Right kidney (tissue), 1 donor: ENCODE measurements around the gene ZNF536.
"Not testable (repeated sequence)": the region's sequence is repeated elsewhere in the genome, so short reads cannot be mapped to it uniquely, and the experiment has no call there.

Source experiments
- DNase-seq: peaks from one replicate; pipeline ENCODE4 v3.0.0-alpha.2; 2016

ZNF536 gene

DNA sequence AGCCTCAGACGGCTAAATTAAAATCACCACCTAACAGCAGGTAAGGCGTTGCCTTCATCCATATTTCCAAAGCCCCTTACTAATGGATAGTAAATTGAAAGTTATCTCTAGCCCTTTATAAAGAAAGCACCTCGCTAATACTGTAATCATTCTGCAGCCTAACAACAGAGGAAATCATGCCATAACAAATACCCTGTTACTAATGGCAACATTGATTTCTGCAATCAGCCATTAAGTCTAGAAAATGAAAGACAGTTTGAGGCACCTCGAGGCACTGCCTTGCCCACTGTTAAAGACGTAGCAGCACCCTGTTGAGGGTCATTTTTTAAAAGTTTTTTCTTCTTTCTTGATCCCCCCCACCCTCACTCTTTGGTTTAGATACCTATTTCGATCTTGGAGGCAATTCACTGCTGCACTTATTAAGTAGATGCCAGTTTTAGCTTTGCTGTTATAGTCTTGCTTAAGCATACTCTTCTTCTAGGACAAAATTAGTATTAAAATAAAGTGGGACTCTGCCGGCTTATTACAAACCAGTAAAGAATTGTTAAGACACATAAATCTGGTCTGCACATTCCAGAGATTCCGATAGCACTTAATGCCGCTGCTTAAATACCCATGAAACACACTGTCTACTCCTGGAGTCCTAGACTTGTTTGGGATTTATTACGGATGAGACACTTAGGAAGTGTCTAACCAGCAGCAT lies 74.8 kb downstream of the ZNF536 start:
- no peak for DNase-seq

DNA sequence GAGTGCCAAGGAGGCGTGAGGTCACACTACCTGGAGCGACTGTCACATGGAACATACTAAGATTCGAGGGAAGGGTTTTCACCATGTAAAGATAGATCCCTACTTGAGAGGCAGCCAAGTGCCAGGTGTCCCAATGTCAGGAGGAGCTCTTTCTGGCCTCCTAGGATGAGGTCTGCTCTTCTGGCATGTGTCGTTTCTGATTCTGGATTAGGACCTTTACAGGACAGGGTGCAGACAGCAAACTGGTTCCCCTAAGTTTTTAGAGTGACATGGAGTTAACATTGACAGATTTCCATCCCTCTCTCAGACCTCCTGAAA lies 75.3 kb downstream of the ZNF536 start:
- peak; percentile 13 for DNase-seq

DNA sequence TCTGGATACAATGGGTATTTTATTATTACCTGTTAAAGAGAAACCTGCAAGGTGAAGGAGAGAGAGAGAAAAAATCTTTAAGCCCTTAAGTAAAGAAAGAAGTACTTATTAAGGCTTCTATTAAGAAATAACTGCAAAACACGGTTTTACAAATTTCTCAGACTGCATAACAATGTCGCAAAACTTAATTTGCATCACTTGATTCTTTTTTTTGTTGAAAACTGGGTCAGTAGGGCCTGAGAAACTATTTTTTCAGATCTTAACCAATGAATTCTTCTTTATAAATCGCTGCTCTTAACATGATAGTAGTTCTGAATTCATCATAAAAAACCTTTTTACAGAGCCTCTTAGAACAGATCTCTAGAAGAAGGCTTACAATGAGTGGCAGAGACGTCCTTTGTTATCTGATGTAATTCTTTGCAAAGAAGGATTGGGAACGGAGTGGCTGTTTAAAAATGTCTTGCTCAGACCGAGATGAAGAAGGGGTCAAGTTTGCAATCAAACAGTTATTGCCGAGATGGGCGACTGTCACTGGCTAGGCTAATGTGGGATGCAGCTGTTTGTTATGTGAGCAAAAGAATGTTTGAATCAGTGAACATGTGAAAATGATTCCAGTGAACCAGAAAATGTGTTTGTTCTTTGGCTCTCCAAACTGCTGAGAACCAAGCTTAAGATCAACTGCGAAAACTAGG lies 76.3 kb downstream of the ZNF536 start:
- DNase-seq, result peak; percentile 26

DNA sequence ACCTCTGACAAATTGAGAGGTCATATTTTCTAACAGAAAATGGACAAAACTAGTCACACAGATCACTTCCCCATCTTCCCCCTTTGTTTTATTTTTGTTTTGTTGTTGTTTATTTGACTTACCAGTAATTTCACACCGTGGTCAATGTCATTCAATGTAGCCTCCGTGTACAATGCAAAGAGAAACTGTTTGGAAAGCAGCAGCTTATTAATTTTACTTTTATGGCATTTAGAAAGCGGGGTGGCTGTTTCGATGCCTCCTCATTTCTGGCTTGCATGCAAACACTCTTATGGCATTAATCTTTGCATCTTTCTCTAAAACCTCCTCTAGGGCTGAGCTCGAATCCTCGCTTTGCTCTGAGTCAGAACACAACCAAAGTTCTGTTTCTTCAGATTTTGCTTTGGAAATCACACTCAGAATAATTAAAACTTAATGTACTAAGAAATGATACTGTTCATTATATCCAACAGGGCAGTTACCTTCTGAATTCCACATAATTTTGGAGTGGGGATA lies 77.0 kb downstream of the ZNF536 start:
- DNase-seq, result no peak

DNA sequence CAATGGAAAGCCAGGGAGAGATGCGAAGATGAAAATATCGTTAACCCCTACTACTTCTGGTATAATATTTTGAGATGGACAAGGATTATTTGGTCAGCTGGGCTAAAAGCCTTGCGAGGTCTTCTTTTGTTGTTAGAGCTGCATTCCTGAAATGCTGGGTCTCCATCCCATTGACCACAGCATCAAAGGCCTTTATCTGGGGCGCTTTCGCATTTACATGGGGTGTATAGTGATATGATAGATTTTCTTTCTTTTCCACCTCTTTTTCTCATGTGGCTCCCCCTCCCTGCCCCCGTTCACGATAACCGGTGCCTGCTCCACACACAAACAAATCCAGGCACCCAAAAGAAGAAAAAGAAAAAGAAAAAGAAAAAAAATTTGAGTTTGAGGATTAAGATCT lies 77.5 kb downstream of the ZNF536 start:
- DNase-seq, result peak; percentile 22

DNA sequence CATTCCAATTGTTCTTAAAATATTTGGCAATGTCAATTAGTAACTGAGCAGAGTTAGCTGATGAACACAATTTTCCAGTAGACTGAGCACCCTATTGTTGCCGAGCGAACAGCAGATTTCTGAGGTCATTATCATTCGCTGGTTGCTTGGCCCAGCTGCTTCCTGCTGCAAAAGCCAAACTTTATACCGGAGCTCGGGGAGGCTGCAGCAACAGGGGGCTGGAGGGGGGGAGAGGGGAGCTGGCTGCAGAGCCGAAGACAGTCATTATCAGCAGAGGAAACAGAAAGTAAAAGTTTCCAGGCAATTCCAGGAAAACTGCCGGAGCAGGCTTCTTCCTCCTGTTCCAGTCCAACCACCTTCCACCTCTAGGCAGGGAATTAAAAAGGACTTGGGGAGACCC lies 77.9 kb downstream of the ZNF536 start:
- peak; percentile 27 for DNase-seq

DNA sequence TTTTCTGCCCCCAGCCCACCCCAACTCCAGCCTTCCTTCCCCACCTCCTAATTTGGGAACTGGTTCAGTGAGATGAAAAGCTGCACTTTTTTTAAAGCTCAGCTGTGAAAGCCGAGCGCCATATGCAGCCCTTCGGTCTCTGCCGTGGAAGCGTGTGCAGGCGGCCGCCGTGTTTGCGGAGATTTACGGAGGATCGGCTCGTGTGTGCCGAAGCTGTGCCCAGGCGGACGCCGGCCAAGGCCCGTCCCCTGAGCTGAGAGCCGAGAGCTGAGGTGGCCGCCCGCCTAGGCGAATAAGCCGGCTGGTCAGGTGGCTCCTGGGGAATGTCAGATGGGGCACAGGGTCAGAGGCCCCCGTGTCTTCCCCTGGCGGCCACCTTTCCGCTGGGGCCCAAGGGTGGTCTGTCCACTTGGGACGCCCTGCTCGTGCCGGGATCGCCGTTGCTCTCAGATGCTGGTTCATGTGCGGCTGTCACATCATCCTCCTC lies 78.7 kb downstream of the ZNF536 start:
- peak; percentile 39 for DNase-seq

DNA sequence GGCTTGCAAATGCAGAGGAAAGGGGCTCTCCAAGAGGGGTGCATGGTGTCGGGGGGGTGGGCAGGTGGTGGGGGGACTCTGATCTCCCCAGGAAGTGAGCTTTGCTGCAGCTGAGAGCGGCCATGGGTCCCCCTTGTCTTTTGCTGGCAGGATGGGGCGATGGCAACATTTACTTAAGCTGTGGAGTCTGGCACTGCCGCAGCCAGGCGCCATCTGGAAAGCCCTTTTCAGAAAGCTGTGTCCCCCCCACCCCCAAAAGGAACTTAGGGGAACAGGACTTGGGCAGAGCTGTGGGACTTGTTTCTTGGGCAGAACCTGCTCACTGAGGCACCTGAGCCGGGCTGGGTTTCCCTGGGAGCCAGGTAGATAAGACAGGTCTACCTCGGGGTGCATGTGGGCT lies 80.7 kb downstream of the ZNF536 start:
- DNase-seq, result no peak

DNA sequence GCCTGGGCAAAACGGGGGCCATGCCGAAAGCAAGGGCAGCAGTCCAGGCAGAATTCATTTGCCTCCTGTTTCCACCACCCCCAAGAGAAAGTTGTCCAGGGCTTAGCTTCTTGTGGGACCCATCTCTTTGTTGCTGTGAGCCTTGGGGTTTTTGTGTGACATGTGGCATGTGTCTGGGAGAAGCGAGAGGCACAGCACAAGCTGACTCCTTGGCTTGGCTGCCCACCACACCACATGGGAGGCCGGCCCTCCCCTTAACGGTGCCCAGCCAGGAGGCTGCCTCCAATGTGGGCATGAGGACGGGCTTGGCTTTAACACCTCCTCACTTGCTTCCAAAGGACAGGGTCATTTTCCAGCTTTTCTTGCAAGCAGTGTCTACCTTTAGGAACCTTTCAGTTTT lies 81.6 kb downstream of the ZNF536 start:
- no peak for DNase-seq

DNA sequence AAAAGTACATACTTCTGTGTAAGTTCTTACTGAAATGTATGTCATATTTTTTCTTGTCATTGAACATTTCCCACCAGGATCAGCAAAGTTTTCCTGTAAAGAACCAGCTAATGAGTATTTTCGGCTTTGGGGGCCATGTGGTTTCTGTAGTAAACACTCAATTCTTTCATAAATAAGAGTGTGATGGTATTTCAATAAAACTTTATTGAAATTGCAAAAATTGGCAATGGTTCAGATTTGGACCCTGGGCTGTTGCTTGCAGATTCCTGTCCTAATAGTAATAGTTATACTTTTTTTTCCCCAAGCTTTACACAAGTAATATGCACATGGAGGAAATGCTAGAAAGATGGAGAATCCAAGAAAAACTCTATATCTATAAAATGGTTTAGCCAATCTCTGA lies 83.7 kb downstream of the ZNF536 start:
- no peak for DNase-seq

DNA sequence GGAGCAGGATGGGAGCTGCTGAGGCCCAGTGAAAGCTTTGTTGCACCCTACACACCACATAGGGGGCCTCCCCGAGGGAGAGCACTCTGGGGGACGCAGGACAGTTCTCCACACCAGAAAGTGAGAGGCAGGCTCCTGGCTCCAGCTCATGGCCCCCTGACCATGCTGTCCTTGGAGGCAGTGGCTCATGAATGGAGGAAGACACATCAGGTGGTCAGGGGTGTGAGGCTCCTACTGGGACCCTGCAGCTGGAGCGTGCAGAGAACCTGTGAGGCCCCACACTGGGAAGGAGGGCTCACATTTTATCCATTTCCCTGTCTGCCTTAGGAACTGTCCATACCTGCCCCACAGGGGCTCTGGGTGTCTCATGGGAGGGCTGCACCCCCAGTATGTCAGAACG lies 85.3 kb downstream of the ZNF536 start:
- no peak for DNase-seq

DNA sequence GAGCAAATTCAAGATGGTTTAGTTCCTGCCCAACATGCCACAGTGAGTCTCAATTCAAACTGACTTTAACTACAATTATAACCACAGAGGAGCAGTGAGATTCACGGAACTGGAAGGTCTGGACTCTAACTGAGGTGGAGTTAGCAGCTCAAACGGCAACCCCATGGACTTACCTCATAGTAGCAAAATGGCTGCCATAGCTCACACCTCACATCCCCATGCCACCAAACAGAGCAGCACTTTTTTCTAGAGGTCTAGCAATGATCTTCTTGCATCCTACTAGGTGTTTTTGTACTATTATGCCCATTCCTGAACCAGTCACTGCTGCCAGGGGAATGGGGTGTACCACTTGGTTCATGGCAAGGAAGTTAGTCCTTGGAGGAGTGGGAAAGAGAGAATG lies 87.7 kb downstream of the ZNF536 start:
- DNase-seq, result no peak

DNA sequence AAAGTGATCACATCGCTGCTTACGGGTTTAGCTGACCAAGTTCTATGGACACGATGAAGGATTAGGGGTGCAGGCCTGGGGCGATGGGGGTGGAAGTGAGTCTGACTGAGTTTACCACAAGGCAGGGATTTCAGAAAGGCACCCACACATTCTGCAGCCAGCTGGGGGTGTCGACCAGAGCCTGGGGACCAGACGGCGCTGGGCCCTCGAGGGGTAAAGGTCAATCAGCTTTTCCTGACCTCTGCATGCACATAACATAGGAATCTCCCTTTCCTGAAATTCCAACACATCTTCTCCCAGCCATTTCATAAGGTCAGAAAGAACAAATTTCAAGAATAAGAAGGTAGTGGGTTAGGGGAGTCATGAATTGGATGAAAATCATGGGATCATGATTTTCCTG lies 92.0 kb downstream of the ZNF536 start:
- DNase-seq, result no peak

DNA sequence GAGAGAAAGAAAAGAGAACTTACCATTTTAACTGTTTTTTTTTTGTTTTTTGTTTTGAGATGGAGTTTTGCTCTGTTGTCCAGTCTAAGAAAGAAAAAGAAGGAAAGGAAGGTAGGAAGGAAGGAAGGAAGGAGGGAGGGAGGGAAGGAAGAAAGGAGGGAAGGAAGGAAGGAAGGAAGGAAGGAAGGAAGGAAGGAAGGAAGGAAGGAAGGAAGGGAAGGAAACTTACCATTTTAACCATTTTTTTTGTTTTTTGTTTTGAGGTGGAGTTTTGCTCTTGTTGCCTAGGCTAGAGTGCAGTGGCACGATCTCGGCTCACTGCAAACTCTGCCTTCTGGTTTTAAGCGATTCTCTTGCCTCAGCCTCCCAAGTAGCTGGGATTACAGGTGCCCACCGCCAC lies 94.4 kb downstream of the ZNF536 start:
- not testable (repeated sequence) for DNase-seq

DNA sequence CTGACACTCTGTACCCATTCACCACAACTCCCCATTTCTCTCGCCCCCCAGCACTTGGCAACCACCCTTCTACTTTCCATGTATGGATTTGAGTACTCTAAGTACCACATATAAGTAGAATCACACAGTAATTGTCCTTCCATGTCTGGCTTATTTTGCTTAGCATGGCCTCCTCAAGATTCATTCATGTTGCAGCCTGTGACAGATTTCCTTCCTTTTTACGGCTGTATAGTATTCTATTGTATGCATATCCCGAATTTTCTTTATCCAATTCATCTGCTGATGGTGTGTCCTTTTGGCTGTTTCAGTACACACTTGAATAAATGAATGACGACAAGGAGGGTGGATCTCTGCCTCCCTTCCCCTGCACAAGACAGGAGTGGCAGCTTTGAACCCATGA lies 95.1 kb downstream of the ZNF536 start:
- no peak for DNase-seq

DNA sequence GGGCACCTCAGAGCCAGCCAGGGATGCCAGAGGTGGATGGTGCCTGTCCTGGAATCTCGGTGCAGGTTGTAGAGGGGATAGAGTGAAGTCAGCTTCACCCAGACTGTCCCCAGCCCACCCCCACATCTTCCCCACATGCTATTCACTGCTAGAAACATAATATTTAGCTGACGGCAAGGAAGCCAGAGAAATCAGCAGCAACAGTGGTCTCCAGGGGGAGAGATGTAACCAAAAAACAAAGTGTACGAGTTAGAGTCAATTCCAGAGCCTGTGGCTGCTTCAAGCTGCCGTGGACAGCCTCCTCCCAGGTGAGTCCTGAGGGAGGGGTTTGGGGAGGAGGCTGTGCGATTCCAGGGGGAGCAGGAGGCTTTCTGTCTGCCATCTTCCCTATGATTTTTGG lies 97.6 kb downstream of the ZNF536 start:
- DNase-seq, result no peak

DNA sequence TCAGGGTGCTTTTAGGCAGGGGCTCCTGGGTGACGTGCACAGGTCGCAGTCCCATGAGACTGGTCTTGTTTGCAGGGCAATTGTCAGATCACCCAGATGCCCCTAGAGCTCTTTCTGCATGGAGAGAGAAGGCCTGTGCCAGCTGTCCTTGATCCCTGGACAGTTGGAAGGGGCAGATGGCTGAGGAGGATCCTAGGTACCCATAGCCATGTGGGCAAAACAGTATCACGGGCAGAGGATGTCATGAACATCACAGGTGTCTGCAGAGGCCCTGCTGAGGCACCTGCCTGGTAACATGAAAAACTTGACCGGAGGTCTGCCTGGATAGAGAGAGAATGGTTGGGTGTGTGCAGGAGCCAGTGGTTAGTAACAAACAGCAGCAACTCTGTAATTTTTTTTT lies 99.3 kb downstream of the ZNF536 start:
- no peak for DNase-seq

DNA sequence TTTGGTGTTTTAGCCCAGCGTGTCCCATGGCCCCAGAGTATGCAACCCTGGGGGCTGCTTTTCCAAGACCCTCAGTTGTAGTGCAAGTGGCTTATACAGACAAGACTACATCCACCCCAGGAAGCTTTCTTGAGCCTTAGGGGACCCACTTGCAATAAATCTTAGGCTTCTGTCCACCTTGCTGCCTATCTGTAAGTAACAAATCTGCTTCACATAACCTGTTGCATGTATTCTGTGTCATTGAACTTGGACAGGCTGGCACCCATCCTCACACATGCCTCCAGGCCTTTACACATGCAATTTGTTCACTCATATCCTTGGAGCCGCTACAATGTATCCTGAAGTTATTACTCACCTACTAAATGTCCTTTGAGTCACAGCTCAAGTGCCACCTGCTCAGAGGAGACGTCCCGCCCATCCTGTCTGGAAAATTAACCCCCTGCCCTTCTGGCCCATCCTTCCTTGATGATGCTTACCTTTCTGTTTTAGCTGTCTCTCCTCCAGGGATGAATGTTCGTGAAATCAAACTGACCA lies 101.2 kb downstream of the ZNF536 start:
- DNase-seq, result no peak

DNA sequence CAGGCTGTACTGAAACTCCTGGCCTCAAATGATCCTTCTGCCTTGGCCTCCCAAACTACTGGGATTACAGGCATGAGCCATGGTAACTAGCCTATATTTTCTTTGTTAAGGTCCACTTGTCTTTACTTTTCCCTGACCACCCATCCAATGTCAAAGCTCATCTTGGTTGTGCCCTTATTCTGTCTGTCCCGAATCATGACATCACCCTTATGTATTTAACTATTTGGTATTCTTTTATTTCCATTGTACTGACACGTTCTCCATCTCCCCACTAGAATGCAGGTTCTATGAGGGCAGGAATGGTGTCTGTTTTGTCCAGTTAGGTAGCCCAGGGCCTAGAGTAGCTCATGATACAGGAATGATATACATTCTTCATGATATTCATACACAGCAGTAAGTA lies 104.8 kb downstream of the ZNF536 start:
- no peak for DNase-seq

DNA sequence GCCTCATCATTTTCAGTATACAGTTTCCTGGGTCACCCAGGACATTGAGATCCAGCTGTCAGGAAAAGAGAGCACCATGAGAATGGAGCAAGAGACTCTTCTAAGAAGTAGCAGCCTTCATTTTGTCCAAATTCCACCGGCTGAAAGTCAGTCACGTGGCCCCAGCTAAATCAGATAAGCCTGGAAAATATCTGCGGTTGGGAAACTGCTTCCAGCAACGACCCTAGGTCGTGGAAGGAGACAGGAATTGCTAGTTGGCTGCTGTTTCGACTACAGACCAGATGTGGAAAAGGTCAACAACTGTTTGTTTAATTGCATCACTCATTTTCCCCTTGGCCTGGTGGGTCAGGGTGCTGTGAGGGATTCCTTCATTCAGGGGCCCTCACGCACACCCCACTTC lies 107.0 kb downstream of the ZNF536 start:
- DNase-seq, result no peak

DNA sequence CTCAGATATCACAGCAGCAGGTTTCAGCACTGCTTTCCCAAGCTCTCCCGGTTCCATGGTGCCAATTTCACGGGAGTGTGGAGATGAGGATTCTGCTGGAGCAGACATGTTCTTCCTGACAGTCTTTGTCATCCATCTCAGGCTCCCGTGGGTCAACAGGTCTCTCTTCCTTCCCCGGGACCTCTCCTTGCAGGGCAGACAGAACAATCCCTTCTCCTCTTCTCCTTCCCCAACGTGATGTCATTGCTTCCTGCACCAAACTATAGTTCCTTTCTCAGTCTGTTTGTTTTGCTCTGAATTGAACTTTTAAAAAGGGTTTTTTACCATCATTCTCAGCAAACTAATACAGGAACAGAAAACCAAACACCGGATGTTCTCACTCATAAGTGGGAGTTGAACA lies 107.9 kb downstream of the ZNF536 start:
- no peak for DNase-seq

DNA sequence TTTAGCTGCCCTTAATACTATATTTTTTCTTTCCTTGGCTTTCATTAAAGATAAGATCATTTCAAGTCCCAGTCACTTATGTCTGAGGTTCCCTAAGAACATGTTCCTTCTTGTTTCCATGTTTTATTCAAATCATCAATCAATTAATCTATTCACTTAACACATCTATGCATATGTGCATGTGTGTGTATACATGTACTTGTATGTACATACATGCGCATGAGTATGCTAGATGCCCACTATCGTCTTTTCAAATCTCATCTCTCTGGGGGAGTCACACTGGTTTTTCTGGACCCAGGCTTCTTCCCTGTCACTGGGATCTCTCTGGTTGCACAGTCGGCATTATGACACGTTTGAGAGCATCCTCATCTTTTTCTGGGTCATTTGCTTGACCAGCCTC lies 108.9 kb downstream of the ZNF536 start:
- no peak for DNase-seq

DNA sequence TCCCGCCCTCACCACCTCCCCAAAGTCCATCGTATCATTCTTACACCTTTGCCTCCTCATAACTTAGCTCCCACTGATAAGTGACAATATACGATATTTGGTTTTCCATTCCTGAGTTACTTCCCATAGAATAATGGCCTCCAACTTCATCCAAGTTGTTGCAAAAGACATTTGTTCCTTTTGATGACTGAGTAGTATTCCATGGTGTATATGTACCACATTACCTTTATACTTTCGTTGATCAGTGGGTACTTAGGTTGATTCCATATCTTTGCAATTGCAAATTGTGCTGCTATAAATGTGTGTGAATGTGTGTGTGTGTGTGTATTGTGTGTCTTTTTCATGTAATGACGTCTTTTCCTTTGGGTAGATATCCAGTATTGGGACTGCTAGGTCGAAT lies 109.6 kb downstream of the ZNF536 start:
- DNase-seq, result no peak

DNA sequence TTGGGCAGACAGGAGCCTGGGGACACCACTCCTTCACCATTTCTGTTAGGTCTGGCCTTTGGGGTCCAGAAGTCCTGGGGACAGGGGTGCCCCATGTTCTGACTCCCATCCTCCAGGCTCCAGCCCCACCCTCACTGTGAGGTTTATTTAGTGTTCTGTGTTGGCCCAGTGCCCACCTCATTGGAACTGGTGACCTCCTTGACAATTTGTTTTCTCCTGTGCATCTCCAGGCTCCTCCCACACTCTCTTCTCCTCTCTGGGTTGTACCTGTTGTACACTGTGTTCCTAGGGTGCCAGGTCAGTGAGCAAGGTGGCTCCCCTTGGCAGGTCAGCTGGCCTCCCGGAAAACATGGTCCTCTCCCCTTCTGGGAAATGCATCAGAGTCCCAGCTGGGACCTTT lies 110.8 kb downstream of the ZNF536 start:
- no peak for DNase-seq
